Gastrocnemius medialis (tissue), 4 donors: ENCODE results near the gene BRMS1. TPM values are rescaled to one million over a fixed set of nuclear protein-coding genes. Genes with fewer than 3 reads are reported as not detected.
"Not testable (repeated sequence)": the region's sequence is repeated elsewhere in the genome, so short reads cannot be mapped to it uniquely, and the experiment has no call there.

Experiments
- ATAC-seq, 2 donors: fragments of 150-250 bp; one replicate each; pipeline ENCODE4 v1.9.1; 2016
- DNase-seq, 2 donors: peaks; one replicate each; pipeline ENCODE4 v3.0.0-alpha.2; 2019
- H3K27ac ChIP-seq, 4 donors: fragments of 200-600 bp; sonication (generic); 1 replicate in 1 of 4; 2 replicates in 3 of 4; pipeline ENCODE4 v1.5.1; 2016 to 2018; ENCODE audit warnings: mild to moderate bottlenecking in 2 of 4, moderate library complexity in 1 of 4
- H3K27me3 ChIP-seq, 3 donors: fragments of 200-600 bp; sonication (generic) in 2 of 3; 1 replicate in 1 of 3; 2 replicates in 2 of 3; pipeline versions ENCODE4 v1.5.1 to v1.6.0; 2016 to 2019; ENCODE audit warnings: mild to moderate bottlenecking in 1 of 3, moderate library complexity in 1 of 3
- H3K36me3 ChIP-seq, 2 donors: fragments of 200-600 bp; sonication (generic) in 1 of 2; one replicate each; pipeline ENCODE4 v1.5.1; 2017 to 2018
- H3K4me1 ChIP-seq, 2 donors: fragments of 200-600 bp; sonication (generic) in 1 of 2; one replicate each; pipeline ENCODE4 v1.5.1; 2016 to 2017; ENCODE audit warnings: mild to moderate bottlenecking in 2 of 2
- H3K4me3 ChIP-seq, 4 donors: fragments of 200-600 bp; sonication (generic) in 3 of 4; 1 replicate in 1 of 4; 2 replicates in 3 of 4; pipeline ENCODE4 v1.5.1; 2016 to 2019; ENCODE audit warnings: mild to moderate bottlenecking in 2 of 4
- H3K9me3 ChIP-seq, 3 donors: fragments of 200-600 bp; sonication (generic) in 2 of 3; 1 replicate in 1 of 3; 2 replicates in 2 of 3; pipeline ENCODE4 v1.5.1; 2016 to 2019
- POLR2A ChIP-seq, 2 donors: fragments of 450-650 bp; IDR thresholded peaks; one replicate each; pipeline ENCODE4 v1.6.1; 2017; ENCODE audit warnings: antibody characterized with exemption in 2 of 2, mild to moderate bottlenecking in 2 of 2, moderate library complexity in 2 of 2
- in situ Hi-C, 4 donors: fragments of 200-750 bp; cut with MboI; loops; one replicate each; pipeline versions ENCODE4 v1.15.0 to v1.8.0; 2017; ENCODE audit warnings: low sequenced_read_pairs in 4 of 4
- intact Hi-C: fragments of 100-400 bp; cut with DNase I; formaldehyde crosslinking; loops from one replicate; pipeline ENCODE4 v1.15.1; 2023; ENCODE audit warnings: low total_unique reads
- total RNA-seq, 4 donors: library from RNA; depleted of rRNA; stranded (reverse); fragments of >200 nt; gene quantifications; one replicate each; pipeline versions ENCODE4 v1.1.0 to v1.2.3, GENCODE V29; 2016
- TF ChIP-seq, protein P1 (sequence below), 5 experiments: fragments of 450-650 bp in 3 of 5; fragments of 200-600 bp in 2 of 5; sonication (generic) in 2 of 5; IDR thresholded peaks in 4 of 5; conservative IDR thresholded peaks in 1 of 5; 1 replicate in 4 of 5; 2 replicates in 1 of 5; pipeline ENCODE4 v1.5.1; 2016 to 2019; ENCODE audit warnings: antibody characterized with exemption in 5 of 5, mild to moderate bottlenecking in 3 of 5, moderate library complexity in 3 of 5

The BRMS1 gene
- total RNA-seq, 4 donors from 2014 or later: 40.1 to 73.5 (median 64.8) TPM

DNA sequence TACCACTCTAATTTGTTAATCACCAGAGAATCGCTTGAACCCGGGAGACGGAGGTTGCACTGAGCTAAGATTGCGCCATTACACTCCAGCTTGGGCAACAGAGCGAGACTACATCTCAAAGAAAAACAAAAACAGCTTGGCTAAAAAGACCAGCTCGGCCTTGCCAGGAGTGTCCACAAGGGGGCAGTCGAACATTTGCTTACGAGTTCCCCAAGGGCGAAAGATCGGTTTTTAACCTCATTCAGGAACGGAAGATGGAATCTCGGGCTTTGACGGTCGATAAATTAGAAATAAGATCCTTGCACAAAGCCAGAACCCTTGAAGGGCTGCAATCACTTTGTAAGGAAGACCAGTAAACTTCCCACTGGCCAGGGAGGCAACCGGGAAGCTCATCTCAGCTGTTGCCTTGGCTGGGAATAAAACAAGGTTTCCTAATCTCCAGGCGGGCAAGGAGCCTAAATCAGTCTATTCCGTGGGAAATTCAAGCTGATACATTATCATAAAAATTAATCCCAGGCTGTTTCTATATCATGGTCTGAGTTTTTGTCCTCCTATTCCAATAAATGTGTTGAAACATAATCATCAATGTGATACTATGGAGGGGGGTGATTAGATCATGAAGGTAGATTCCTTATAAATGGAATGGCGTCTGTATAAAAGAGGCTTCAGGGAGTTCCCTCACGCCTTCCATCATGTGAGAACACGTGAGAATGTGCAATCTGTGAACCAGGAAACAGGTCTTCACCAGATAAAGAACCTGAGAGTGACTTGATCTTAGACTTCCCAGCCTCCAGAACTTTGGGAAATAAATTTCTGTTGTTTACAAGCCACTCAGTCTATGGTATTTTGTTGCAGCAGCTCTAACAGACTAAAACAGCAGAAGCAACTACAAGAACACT is 41.5 kb upstream of the BRMS1 start:
- intact Hi-C loops: loop anchor here (1.0 to 2.0 kb wide), 2 partner anchors 16 to 41 kb away; partner anchors contain the start of genes BRMS1 and SLC29A2
- ATAC-seq: peak; percentile 77 to 87
- H3K36me3 ChIP-seq: no peaks in the 10 kb centered on the region
- TF ChIP-seq, protein P1, sequence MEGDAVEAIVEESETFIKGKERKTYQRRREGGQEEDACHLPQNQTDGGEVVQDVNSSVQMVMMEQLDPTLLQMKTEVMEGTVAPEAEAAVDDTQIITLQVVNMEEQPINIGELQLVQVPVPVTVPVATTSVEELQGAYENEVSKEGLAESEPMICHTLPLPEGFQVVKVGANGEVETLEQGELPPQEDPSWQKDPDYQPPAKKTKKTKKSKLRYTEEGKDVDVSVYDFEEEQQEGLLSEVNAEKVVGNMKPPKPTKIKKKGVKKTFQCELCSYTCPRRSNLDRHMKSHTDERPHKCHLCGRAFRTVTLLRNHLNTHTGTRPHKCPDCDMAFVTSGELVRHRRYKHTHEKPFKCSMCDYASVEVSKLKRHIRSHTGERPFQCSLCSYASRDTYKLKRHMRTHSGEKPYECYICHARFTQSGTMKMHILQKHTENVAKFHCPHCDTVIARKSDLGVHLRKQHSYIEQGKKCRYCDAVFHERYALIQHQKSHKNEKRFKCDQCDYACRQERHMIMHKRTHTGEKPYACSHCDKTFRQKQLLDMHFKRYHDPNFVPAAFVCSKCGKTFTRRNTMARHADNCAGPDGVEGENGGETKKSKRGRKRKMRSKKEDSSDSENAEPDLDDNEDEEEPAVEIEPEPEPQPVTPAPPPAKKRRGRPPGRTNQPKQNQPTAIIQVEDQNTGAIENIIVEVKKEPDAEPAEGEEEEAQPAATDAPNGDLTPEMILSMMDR (IDR thresholded peaks at IDR 0.05 in 4 of 5, conservative IDR thresholded peaks at IDR 0.05 in 1 of 5): peak; percentile 81 to 96 (median 93)
- no peak for TF ChIP-seq POLR2A (IDR thresholded peaks at IDR 0.05)
- no peaks in the 10 kb centered on the region for H3K27me3 ChIP-seq
- DNase-seq: peak; percentile 71 to 90
- peaks cover 8% of the 10 kb centered on the region in 2 donors for H3K4me1 ChIP-seq
- peak overlapping the region; percentile 27 to 49 (median 35) for H3K4me3 ChIP-seq
- H3K9me3 ChIP-seq: no peaks in the 10 kb centered on the region
- H3K27ac ChIP-seq: peak overlapping the region; percentile 79 to 86 (median 81)
- in situ Hi-C loops: loop anchor here in 1 of 4 donors (5.0 kb wide), 1 partner anchor 59 kb away; no protein-coding TSS in a partner anchor

DNA sequence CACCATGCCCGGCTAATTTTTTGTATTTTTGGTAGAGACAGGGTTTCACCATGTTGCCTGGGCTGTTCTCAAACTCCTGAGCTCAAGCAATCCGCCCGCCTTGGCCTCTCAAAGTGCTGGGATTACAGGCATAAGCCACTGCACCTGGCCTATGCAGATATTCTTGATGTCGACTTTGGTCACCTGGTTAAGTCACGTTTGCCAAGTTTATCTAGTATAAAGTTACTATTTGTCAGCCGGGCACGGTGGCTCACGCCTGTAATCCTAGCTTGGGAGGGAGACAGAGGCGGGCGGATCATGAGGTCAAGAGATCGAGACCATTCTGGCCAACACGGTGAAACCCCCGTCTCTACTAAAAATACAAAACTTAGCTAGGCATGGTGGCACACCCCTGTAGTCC is 39.4 kb upstream of the BRMS1 start:
- H3K27me3 ChIP-seq, H3K9me3 ChIP-seq, DNase-seq, H3K4me3 ChIP-seq, intact Hi-C loops, H3K4me1 ChIP-seq, H3K36me3 ChIP-seq, in situ Hi-C loops: not testable (repeated sequence)
- peak in 1 of 2 donors; percentile 34 for ATAC-seq
- H3K27ac ChIP-seq: peak overlapping the region in 1 of 4 donors; percentile 29

DNA sequence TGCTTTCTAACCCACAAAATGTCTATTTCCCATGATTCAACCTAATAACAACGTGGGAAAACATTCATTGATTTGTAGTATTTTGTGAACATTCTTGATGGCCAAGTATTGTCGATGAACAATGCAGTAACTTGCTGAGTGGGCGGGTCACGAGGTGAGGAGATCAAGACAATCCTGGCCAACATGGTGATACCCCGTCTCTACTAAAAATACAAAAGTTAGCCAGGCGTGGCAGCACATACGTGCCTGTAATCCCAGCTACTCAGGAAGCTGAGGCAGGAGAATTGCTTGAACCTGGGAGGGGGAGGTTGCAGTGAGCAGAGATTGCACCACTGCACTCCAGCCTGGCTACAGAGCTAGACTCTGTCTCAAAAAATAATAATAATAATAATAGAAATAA is 35.4 kb upstream of the BRMS1 start:
- H3K9me3 ChIP-seq, H3K27ac ChIP-seq, H3K4me1 ChIP-seq, H3K27me3 ChIP-seq, H3K36me3 ChIP-seq, intact Hi-C loops, in situ Hi-C loops, DNase-seq, H3K4me3 ChIP-seq, ATAC-seq: not testable (repeated sequence)

DNA sequence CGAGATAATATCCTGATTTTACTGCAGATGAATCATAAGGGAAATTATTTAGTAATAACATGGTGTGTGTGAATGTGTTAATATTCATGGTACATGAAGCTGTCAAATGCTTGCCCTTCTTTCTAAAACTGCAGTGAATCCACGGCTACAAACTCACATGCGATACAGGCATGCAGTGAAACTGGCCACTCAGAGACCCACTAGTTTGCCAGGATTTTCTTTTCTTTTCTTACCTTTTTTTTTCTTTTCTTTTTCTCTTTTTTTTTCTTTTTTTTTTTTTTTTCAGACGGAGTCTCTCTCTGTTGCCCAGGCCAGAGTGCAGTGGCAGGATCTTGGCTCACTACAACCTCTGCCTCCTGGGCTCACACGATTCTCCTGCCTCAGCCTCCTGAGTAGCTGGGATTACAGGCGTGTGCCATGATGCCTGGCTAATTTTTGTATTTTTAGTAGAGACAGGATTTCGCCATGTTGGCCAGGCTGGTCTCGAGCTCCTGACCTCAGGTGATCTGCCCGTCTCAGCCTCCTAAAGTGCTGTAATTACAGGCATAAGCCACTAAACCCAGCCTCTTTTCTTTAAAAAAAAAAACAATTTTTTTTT is 28.9 kb upstream of the BRMS1 start:
- peak in 1 of 2 donors; percentile 58 for DNase-seq
- H3K27ac ChIP-seq: peak overlapping the region; percentile 97 to 99 (median 98)
- ATAC-seq: peak; percentile 4
- H3K9me3 ChIP-seq, in situ Hi-C loops, H3K27me3 ChIP-seq, H3K36me3 ChIP-seq: not testable (repeated sequence)
- intact Hi-C loops: loop anchor here (10.0 kb wide), 1 partner anchor 459 kb away; the partner anchor contains the start of genes C11orf68 and DRAP1
- H3K4me3 ChIP-seq: peak overlapping the region in 1 of 4 donors; percentile 14
- H3K4me1 ChIP-seq: peaks cover 29 to 39% of the 10 kb centered on the region in 2 donors

DNA sequence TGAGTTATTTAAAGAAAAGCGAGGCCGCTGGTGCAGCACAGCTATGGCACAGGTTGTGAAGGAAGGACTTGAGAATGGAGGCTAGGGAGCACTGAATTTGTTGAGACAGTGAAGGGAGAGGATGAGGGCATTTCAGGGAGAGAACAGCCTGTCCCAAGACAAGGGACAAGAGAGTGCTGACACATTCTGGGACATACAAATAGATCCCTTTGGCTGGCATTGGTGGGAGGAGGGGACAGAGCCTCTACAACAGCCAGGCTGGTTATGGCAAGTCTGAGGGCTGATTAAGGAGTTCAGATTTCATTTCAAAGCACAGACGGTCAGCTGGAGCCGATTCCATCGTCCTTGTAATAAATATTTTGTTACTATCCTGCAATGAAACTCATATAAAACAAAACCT is 28.4 kb upstream of the BRMS1 start:
- intact Hi-C loops: loop anchor here (10.0 kb wide), 1 partner anchor 458 kb away; the partner anchor contains the start of genes C11orf68 and DRAP1
- Histone ChIP-seq H3K27me3 (no peaks in the 10 kb centered on the region), H3K27ac (peak overlapping the region; percentile 97 to 99 (median 98)), H3K4me1 (peaks cover 34 to 44% of the 10 kb centered on the region in 2 donors), H3K36me3 (peaks cover 0 to 10% of the 10 kb centered on the region in 2 donors), H3K9me3 (no peaks in the 10 kb centered on the region), H3K4me3 (peak overlapping the region in 1 of 4 donors; percentile 14)
- ATAC-seq (peak; percentile 71 to 82), DNase-seq (peak; percentile 90 to 95)
- TF ChIP-seq, protein P1 (IDR thresholded peaks at IDR 0.05 in 4 of 5, conservative IDR thresholded peaks at IDR 0.05 in 1 of 5): no peak
- peak; percentile 20 to 47 for TF ChIP-seq POLR2A (IDR thresholded peaks at IDR 0.05)
- in situ Hi-C loops: no loop called here
